Measurements from ENCODE around the gene HSBP1. TPM values are rescaled to one million over a fixed set of nuclear protein-coding genes. Genes with fewer than 3 reads are reported as not detected.

The HSBP1 gene
- total and polyA plus RNA-seq, 2 of the 8 experiments (the other 6 are each of a cell fraction or from before 2014, with no cell fraction given): 78.4 to 219 TPM

DNA sequence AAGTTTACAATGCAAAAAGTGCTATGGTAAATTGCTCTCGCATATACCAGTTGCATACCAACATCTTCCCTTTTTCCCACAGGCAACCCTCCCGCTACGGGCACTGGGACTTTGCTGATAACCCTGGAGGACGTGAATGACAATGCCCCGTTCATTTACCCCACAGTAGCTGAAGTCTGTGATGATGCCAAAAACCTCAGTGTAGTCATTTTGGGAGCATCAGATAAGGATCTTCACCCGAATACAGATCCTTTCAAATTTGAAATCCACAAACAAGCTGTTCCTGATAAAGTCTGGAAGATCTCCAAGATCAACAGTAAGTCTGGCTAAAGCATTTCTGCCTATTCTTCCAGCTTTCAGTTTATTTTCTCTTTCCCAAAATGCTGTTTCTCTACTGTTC, 27.9 kb upstream of the HSBP1 start:
- Histone ChIP-seq H4K91ac (replicated peaks; ENCODE audit: insufficient read length, low read length) (no peak overlapping the region), H4K20me1 (replicated peaks in 1 of 2; ENCODE audit: control insufficient read depth in 1 of 2, insufficient read depth in 2 of 2, low read length in 2 of 2) (no peaks in the 10 kb centered on the region), H3K14ac (ENCODE audit: insufficient read length) (no peak overlapping the region), H2BK20ac (ENCODE audit: low read length) (no peak overlapping the region), H4K5ac (ENCODE audit: insufficient read length, low read depth, low read length) (no peak overlapping the region), H3K18ac (ENCODE audit: extremely low read depth, low read length) (no peak overlapping the region), H2BK12ac (ENCODE audit: low read depth, low read length) (no peak overlapping the region), H3K56ac (replicated peaks; ENCODE audit: insufficient read length, low read depth, low read length) (no peak overlapping the region), H3K9me3 (ENCODE audit: insufficient read depth in 2 of 2, low read depth in 1 of 2, low read length in 1 of 2) (no peaks in the 10 kb centered on the region), H3K27ac (ENCODE audit: low read depth, low read length) (no peak overlapping the region), H4K8ac (ENCODE audit: extremely low read depth, insufficient read depth, low read length) (no peak overlapping the region), H2BK5ac (ENCODE audit: low read depth, low read length) (no peak overlapping the region), H3K4me1 (replicated peaks in 1 of 4; ENCODE audit: control insufficient read depth in 3 of 4, insufficient read depth in 4 of 4, low read length in 3 of 4) (peaks cover 0 to 2% (median 0%) of the 10 kb centered on the region in 4 experiments; a peak in 1 of 7 replicates), H3K23me2 (ENCODE audit: low read depth, low read length) (no peaks in the 10 kb centered on the region), H3K27me3 (replicated peaks in 1 of 4; ENCODE audit: control insufficient read depth in 3 of 4, extremely low read depth in 1 of 4, insufficient read depth in 3 of 4, low read length in 3 of 4) (no peaks in the 10 kb centered on the region), H2BK120ac (replicated peaks; ENCODE audit: low read depth, low read length) (no peak overlapping the region), H2BK15ac (ENCODE audit: low read length) (no peak overlapping the region), H3K4ac (replicated peaks; ENCODE audit: insufficient read length, low read depth, low read length) (no peak overlapping the region), H2AK5ac (ENCODE audit: low read depth, low read length) (no peak overlapping the region), H3K23ac (ENCODE audit: insufficient read length) (no peak overlapping the region), H3K4me2 (ENCODE audit: insufficient read depth in 1 of 2, low read depth in 2 of 2, low read length in 2 of 2) (no peak overlapping the region), H2AFZ (ENCODE audit: low read length) (no peak overlapping the region), H3K79me2 (ENCODE audit: control insufficient read depth in 1 of 2, insufficient read depth in 2 of 2, low read length in 2 of 2) (no peaks in the 10 kb centered on the region), H3K79me1 (ENCODE audit: low read depth, low read length) (no peaks in the 10 kb centered on the region), H3K36me3 (ENCODE audit: control insufficient read depth in 2 of 4, insufficient read depth in 4 of 4, low read length in 3 of 4) (no peaks in the 10 kb centered on the region), H3K4me3 (ENCODE audit: extremely low read depth in 1 of 4, insufficient read depth in 2 of 4, low read depth in 3 of 4, low read length in 4 of 4) (no peak overlapping the region), H3K9ac (replicated peaks in 1 of 4; ENCODE audit: extremely low read depth in 1 of 4, low read depth in 3 of 4, low read length in 3 of 4) (no peak overlapping the region)
- no peak for FAIRE-seq
- DNase-seq (ENCODE audit: low read depth in 1 of 2, low spot score in 2 of 2): no peak
- 89% methylated on average over 6 of the region's 6 CpGs; no CpG with 5 or more reads in 1 of the 2 experiments for WGBS, 2 experiments (ENCODE audit: extremely low coverage in 1 of 2, insufficient coverage in 1 of 2, insufficient read length in 1 of 2, insufficient replicate concordance in 2 of 2, low coverage in 1 of 2, low lambda C conversion rate in 2 of 2, missing lambda C conversion rate in 1 of 2)
- ChIA-PET POLR2A (ENCODE audit: partially characterized antibody) (no interaction called here), CTCF (ENCODE audit: partially characterized antibody) (no interaction called here)
- no peak for TF ChIP-seq ATF3 (IDR thresholded peaks at IDR 0.05; ENCODE audit: insufficient read depth, low read depth, low read length)
- TF ChIP-seq MAFK (IDR thresholded peaks at IDR 0.05; ENCODE audit: low read depth, low read length): no peak
- TF ChIP-seq CBX8 (IDR thresholded peaks at IDR 0.05; ENCODE audit: borderline replicate concordance, low read depth, low read length): no peak
- no peak for TF ChIP-seq TAF1 (IDR thresholded peaks at IDR 0.05; ENCODE audit: low read depth, low read length)
- no peak for TF ChIP-seq CTBP2 (IDR thresholded peaks at IDR 0.05; ENCODE audit: borderline replicate concordance, insufficient read depth, insufficient read length, low read length)
- TF ChIP-seq POLR2A (IDR thresholded peaks at IDR 0.05; ENCODE audit: control extremely low read depth in 1 of 2, low read depth in 2 of 2, low read length in 2 of 2): no peak
- TF ChIP-seq USF2 (IDR thresholded peaks at IDR 0.05; ENCODE audit: low read length): no peak
- no peak for TF ChIP-seq RAD21 (IDR thresholded peaks at IDR 0.05 in 1 of 2, conservative IDR thresholded peaks at IDR 0.05 in 1 of 2; ENCODE audit: low read depth in 2 of 2, low read length in 2 of 2)
- TF ChIP-seq, protein P1, sequence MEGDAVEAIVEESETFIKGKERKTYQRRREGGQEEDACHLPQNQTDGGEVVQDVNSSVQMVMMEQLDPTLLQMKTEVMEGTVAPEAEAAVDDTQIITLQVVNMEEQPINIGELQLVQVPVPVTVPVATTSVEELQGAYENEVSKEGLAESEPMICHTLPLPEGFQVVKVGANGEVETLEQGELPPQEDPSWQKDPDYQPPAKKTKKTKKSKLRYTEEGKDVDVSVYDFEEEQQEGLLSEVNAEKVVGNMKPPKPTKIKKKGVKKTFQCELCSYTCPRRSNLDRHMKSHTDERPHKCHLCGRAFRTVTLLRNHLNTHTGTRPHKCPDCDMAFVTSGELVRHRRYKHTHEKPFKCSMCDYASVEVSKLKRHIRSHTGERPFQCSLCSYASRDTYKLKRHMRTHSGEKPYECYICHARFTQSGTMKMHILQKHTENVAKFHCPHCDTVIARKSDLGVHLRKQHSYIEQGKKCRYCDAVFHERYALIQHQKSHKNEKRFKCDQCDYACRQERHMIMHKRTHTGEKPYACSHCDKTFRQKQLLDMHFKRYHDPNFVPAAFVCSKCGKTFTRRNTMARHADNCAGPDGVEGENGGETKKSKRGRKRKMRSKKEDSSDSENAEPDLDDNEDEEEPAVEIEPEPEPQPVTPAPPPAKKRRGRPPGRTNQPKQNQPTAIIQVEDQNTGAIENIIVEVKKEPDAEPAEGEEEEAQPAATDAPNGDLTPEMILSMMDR (IDR thresholded peaks at IDR 0.05; ENCODE audit: control extremely low read depth in 1 of 3, insufficient read depth in 1 of 3, low read depth in 1 of 3, low read length in 3 of 3): no peak

Data from H1 (cell line).